Lower leg skin (tissue), 4 donors: Measurements from ENCODE around the gene NDRG3. TPM values are rescaled to one million over a fixed set of nuclear protein-coding genes. Genes with fewer than 3 reads are reported as not detected.

Source experiments
- DNase-seq, 2 donors: peaks; one replicate each; pipeline ENCODE4 v3.0.0-alpha.2; 2019; ENCODE audit warnings: low spot score in 2 of 2
- H3K4me3 ChIP-seq: fragments of 200-600 bp; sonication (generic); 2 replicates; pipeline ENCODE4 v1.5.1; 2017; ENCODE audit warnings: mild to moderate bottlenecking, low read depth; ENCODE audit not compliant: poor library complexity, severe bottlenecking
- CTCF ChIP-seq, 3 donors: fragments of 450-650 bp; IDR thresholded peaks; one replicate each; pipeline ENCODE4 v1.5.1; 2016; ENCODE audit warnings: antibody characterized with exemption in 3 of 3, mild to moderate bottlenecking in 3 of 3, moderate library complexity in 2 of 3
- POLR2A ChIP-seq, 2 donors: fragments of 450-650 bp; IDR thresholded peaks; one replicate each; pipeline ENCODE4 v1.6.1; 2016 to 2017; ENCODE audit warnings: antibody characterized with exemption in 2 of 2, mild to moderate bottlenecking in 1 of 2, moderate library complexity in 1 of 2
- WGBS, 2 donors: methylation state at CpG; one replicate each; pipeline ENCODE4 v1.1.5; 2018; 5-methylcytosine and 5-hydroxymethylcytosine counted together
- intact Hi-C: fragments of 100-400 bp; cut with DNase I; formaldehyde crosslinking; loops from one replicate; pipeline ENCODE4 v1.15.0; 2023; ENCODE audit warnings: low total_unique reads
- total RNA-seq, 4 donors: library from RNA; depleted of rRNA; stranded (reverse); fragments of >200 nt; gene quantifications; one replicate each; pipeline ENCODE4 v1.1.0, GENCODE V29; 2016

Gene NDRG3
- total RNA-seq, 4 donors from 2014 or later, result 16.6 to 21.8 (median 19.8) TPM

- intact Hi-C loops, result no loop called here
- no peak for DNase-seq
- 60 to 69% methylated on average over 7 of the region's 7 CpGs for WGBS, 2 donors
- H3K4me3 ChIP-seq, result no peak overlapping the region
- TF ChIP-seq POLR2A (IDR thresholded peaks at IDR 0.05) (no peak), CTCF (IDR thresholded peaks at IDR 0.05) (no peak)
These were observed 57.3 kb downstream of the NDRG3 start for GRCh38 chr20:36688630-36689029.

GRCh38 chr20:36687850-36688249, 58.0 kb downstream of the NDRG3 start:
- H3K4me3 ChIP-seq, result no peak overlapping the region
- DNase-seq, result no peak
- intact Hi-C loops, result no loop called here
- TF ChIP-seq POLR2A (IDR thresholded peaks at IDR 0.05) (no peak), CTCF (IDR thresholded peaks at IDR 0.05) (no peak)
- WGBS, 2 donors, result 69 to 70% methylated on average over 3 of the region's 3 CpGs

GRCh38 chr20:36686944-36687343, 58.9 kb downstream of the NDRG3 start:
- TF ChIP-seq CTCF (IDR thresholded peaks at IDR 0.05), result no peak
- DNase-seq, result no peak
- intact Hi-C loops, result no loop called here
- WGBS, 2 donors, result 89 to 90% methylated on average over 4 of the region's 4 CpGs
- H3K4me3 ChIP-seq, result no peak overlapping the region

GRCh38 chr20:36686504-36686903, 59.4 kb downstream of the NDRG3 start:
- DNase-seq, result no peak
- no peak for TF ChIP-seq POLR2A (IDR thresholded peaks at IDR 0.05)
- no peak for TF ChIP-seq CTCF (IDR thresholded peaks at IDR 0.05)
- WGBS, 2 donors, result 79 to 87% methylated on average over 2 of the region's 2 CpGs
- H3K4me3 ChIP-seq, result no peak overlapping the region
- intact Hi-C loops, result no loop called here

- WGBS, 2 donors, result 96 to 97% methylated on average over 6 of the region's 6 CpGs
- no peak overlapping the region for H3K4me3 ChIP-seq
- DNase-seq, result no peak
- TF ChIP-seq CTCF (IDR thresholded peaks at IDR 0.05) (no peak), POLR2A (IDR thresholded peaks at IDR 0.05) (no peak)
- intact Hi-C loops, result no loop called here
These were observed 61.1 kb downstream of the NDRG3 start for GRCh38 chr20:36684747-36685146.

- H3K4me3 ChIP-seq, result no peak overlapping the region
- intact Hi-C loops, result no loop called here
- TF ChIP-seq CTCF (IDR thresholded peaks at IDR 0.05), result no peak
- TF ChIP-seq POLR2A (IDR thresholded peaks at IDR 0.05), result no peak
- WGBS, 2 donors, result 69 to 83% methylated on average over 1 of the region's 1 CpG
- no peak for DNase-seq
These were observed 63.6 kb downstream of the NDRG3 start for GRCh38 chr20:36682311-36682710.
